SK-N-MC (cell line): Measurements from ENCODE around the gene RAD51D.

Experiments
- EZH2 ChIP-seq: fragments of 200-600 bp; sonication (generic); IDR thresholded peaks from one replicate; pipeline ENCODE4 v1.6.1; 2017; ENCODE audit warnings: antibody characterized with exemption
- FOXP2 ChIP-seq: optimal IDR thresholded peaks from 2 replicates; pipeline ENCODE3; 2011; ENCODE audit warnings: mild to moderate bottlenecking, moderate library complexity; ENCODE audit not compliant: insufficient read depth; ENCODE audit errors: extremely low read length, control extremely low read depth
- POLR2AphosphoS5 ChIP-seq: IDR thresholded peaks from 2 replicates; pipeline ENCODE4 v1.6.1; 2012; ENCODE audit warnings: mild to moderate bottlenecking, low read depth, low read length, borderline replicate concordance

DNA sequence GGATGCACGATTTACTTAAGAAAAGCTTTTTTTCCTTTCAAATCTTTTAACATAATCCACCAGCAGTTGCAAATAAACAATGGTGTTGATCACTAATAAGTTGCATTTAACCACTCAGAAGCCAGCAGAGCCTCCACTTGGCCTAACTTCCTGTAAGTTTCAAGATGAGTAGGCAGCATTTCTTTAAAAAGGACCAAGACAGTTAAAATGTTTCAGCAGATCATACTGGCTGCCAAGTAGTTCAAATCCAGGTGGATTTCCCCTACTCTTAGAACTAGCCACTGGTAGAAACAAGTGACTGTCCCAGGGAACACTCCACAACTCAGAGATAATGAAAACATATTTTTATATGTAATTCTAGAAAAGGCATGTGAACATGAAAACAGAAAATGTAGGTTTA lies 39.1 kb downstream of the RAD51D start:
- no peak for TF ChIP-seq POLR2AphosphoS5
- no peak for TF ChIP-seq EZH2
- TF ChIP-seq FOXP2: no peak
